GM12873 (cell line): ENCODE results near the gene LCK.

ENCODE experiments used
- TF ChIP-seq, protein P1 (sequence below): IDR thresholded peaks from 2 replicates; pipeline ENCODE4 v1.5.1; 2012; ENCODE audit warnings: low read depth, mild to moderate bottlenecking, moderate library complexity, low read length, control low read depth; ENCODE audit not compliant: insufficient read depth; ENCODE audit errors: missing control alignments

LCK gene

DNA sequence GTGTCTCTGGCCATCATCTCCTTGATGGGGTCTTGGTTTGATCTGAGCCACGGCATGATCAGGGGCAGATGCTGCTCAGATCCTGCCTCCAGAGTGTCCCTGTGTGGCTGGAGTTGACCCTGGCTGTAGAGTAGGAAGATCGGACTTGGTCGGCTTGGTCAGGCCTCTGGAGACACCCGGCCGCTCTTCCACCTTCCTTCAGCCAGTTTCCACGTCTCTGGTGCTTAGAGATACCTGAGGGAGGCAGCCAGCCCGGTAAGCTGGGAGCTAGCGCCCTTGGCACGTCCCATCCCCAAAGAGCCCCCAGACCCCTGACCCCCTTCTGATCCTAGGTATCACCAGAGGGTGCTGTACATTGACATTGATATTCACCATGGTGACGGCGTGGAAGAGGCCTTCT, 76.1 kb downstream of the LCK start:
- TF ChIP-seq, protein P1, sequence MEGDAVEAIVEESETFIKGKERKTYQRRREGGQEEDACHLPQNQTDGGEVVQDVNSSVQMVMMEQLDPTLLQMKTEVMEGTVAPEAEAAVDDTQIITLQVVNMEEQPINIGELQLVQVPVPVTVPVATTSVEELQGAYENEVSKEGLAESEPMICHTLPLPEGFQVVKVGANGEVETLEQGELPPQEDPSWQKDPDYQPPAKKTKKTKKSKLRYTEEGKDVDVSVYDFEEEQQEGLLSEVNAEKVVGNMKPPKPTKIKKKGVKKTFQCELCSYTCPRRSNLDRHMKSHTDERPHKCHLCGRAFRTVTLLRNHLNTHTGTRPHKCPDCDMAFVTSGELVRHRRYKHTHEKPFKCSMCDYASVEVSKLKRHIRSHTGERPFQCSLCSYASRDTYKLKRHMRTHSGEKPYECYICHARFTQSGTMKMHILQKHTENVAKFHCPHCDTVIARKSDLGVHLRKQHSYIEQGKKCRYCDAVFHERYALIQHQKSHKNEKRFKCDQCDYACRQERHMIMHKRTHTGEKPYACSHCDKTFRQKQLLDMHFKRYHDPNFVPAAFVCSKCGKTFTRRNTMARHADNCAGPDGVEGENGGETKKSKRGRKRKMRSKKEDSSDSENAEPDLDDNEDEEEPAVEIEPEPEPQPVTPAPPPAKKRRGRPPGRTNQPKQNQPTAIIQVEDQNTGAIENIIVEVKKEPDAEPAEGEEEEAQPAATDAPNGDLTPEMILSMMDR, result no peak

DNA sequence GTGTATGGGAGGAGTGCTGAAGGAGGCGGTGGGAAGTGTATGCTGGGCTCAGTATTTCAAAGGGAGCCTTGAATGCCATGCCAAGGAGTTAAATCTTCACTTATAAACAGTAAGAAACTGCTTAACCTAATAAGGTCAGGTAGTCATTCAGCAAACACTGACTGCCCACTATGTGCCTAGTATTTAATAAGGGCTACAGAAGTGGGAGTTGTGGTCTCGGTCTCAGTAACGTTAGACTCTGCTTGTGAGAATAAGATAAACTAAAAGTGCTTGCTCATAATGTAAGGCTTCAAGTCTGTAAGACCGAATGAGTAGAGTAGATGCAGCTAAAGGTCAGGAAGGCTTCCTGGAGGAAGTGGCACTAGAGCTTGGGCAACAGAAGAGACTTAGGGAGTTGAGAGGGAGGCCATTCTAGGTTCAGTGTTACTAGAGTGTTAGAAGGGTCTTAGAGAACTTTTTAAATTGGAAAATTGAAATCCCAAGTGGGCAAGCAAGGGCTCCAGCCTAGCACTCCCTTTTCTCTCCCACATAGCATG, 78.9 kb downstream of the LCK start:
- TF ChIP-seq, protein P1, result no peak

DNA sequence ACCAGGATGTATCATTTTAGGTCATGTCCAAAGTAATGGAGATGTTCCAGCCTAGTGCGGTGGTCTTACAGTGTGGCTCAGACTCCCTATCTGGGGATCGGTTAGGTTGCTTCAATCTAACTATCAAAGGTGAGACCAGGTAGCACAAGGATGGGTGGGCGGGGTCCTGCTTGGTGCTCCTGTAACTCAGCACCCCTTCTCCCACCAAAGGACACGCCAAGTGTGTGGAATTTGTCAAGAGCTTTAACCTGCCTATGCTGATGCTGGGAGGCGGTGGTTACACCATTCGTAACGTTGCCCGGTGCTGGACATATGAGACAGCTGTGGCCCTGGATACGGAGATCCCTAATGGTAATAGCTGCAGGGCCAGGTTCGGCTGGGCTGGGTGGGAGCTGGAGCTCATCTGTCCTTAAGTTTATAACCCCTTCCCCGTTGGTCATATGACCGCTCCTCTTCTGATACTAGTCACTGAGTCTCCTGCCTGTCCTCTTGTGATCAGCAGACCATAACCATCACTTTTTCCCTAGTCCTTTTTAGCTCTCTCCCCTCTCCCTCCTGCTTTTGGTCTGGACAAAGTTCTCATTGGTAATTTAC, 79.6 kb downstream of the LCK start:
- TF ChIP-seq, protein P1, result no peak

DNA sequence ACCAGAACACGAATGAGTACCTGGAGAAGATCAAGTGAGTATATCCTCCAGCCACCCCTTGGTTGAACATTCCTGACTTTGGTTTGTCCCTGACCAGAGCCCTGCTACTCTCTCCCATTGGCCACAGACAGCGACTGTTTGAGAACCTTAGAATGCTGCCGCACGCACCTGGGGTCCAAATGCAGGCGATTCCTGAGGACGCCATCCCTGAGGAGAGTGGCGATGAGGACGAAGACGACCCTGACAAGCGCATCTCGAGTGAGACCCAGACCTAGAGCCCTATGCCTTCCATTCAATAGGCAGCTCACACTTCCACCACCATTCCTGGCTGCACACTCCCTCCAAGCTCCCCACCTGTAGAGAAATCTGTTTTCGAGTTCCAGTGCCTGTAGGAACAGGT, 80.5 kb downstream of the LCK start:
- TF ChIP-seq, protein P1, result no peak

DNA sequence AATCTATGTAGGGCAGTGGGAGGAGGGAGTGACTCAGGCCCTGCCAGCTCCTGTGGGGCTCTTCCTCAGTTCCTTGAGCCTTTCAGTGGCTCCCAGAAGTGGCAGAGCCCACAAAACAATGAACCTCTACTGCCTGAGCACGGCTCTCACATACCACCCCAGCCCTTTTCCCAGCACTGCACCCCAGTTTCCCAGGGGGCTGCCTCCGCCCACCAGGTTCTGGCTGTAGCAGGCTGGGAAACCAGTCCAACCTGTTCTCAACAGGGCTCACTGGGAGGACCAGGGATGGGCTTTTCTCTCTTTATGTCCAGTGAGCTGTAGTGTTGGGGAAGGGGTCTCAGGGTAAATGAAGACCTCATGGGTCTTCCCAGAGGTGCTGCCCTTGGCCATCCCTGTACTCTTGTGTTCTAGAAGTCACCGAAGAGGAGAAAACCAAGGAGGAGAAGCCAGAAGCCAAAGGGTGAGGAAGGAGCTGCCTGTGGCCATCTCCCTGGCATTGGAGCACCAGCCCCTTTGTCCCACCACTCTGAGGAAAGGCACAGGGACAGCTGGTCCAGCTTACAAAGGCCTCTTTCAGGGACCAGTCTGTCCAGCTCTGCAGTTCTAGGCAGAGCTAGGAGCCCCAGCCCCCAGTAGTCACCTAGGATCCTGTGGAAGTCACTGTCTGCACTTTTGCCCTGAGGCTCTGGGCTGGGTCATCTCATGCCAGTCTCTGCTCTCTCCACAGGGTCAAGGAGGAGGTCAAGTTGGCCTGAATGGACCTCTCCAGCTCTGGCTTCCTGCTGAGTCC, 81.4 kb downstream of the LCK start:
- TF ChIP-seq, protein P1, result no peak

DNA sequence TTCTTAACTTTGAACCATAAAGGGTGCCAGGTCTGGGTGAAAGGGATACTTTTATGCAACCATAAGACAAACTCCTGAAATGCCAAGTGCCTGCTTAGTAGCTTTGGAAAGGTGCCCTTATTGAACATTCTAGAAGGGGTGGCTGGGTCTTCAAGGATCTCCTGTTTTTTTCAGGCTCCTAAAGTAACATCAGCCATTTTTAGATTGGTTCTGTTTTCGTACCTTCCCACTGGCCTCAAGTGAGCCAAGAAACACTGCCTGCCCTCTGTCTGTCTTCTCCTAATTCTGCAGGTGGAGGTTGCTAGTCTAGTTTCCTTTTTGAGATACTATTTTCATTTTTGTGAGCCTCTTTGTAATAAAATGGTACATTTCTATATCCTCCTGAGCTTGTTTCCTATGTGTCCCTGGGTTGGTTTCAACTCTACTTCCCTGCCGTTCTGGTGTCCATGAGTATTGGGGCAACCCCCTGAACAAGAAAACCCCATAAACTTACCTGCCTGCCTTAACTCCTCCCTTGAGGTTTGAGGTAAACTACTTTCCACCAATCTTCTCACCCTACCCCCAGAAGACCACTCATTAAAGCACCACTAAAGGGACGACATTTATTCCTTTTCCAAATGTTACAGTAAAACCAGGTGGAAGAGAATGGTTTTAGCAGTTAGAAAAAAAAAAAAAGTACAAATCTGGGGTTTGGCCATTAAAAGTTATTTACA, 82.3 kb downstream of the LCK start:
- TF ChIP-seq, protein P1, result no peak

DNA sequence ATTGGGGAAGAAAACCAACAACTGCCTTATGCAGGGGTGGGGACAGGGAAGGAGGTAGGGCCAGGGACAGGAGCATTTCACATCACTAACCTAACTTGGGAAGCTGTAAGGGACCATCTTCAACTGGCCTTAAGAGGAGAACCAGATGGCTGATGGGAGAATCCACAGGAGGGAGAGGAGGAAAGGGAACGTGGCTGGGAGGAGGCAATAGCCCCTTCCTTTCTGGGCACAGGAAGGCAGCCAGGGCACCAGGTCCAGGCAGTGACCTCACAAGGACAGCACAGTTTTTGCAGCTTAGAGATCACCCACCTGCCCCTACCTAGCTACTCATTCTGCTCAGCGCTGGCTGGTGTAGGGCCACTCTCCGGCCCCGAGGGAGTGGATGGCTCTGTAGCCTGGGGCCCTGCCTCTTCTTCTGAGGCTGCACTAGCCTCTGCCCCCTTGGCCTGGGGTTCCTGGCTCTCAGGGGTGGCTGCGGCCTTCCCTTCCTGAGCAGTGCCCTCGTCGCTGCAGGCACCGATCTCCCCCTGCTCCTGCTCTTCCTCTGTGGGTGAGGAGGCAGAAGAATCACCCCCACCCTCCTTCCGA, 83.3 kb downstream of the LCK start:
- TF ChIP-seq, protein P1, result no peak
